KOPT-K1 (cell line): Measurements from ENCODE around the gene LSP1.

ENCODE experiments used
- H3K27ac ChIP-seq: fragments of 200-600 bp; sonication (generic); 2 replicates; pipeline ENCODE4 v1.5.1; 2016; ENCODE audit warnings: antibody characterized with exemption, mild to moderate bottlenecking, low read depth, low read length; ENCODE audit not compliant: poor library complexity, severe bottlenecking
- H3K36me3 ChIP-seq: fragments of 200-600 bp; sonication (generic); 2 replicates; pipeline ENCODE4 v1.5.1; 2017; ENCODE audit warnings: antibody characterized with exemption, mild to moderate bottlenecking, low read length, moderate library complexity; ENCODE audit not compliant: insufficient read depth
- H3K9me3 ChIP-seq: fragments of 200-600 bp; sonication (generic); 2 replicates; pipeline ENCODE4 v1.5.1; 2017; ENCODE audit warnings: antibody characterized with exemption, low read length, mild to moderate bottlenecking; ENCODE audit not compliant: insufficient read depth, poor library complexity, severe bottlenecking

The LSP1 gene

GRCh38 chr11:1847926-1848639 lies 4.8 kb upstream of the LSP1 start:
- Histone ChIP-seq H3K36me3 (no peaks in the 10 kb centered on the region), H3K27ac (no peak overlapping the region), H3K9me3 (no peaks in the 10 kb centered on the region)

GRCh38 chr11:1848640-1849430 lies 4.0 kb upstream of the LSP1 start:
- H3K27ac ChIP-seq, result no peak overlapping the region
- no peaks in the 10 kb centered on the region for H3K9me3 ChIP-seq
- H3K36me3 ChIP-seq, result no peaks in the 10 kb centered on the region

GRCh38 chr11:1851468-1852180 lies 1.3 kb upstream of the LSP1 start:
- H3K36me3 ChIP-seq, result no peaks in the 10 kb centered on the region
- H3K9me3 ChIP-seq, result no peaks in the 10 kb centered on the region
- H3K27ac ChIP-seq, result peak overlapping the region; percentile 81

- Histone ChIP-seq H3K27ac (peak overlapping the region; percentile 81), H3K9me3 (no peaks in the 10 kb centered on the region), H3K36me3 (no peaks in the 10 kb centered on the region)
Observed at GRCh38 chr11:1852271-1852876, 510 bp upstream of the LSP1 start.

- Histone ChIP-seq H3K36me3 (no peaks in the 10 kb centered on the region), H3K27ac (peak overlapping the region; percentile 81)
Observed at GRCh38 chr11:1853376-1854131, 670 bp downstream of the LSP1 start.

GRCh38 chr11:1854132-1854948 lies 1.5 kb downstream of the LSP1 start:
- H3K36me3 ChIP-seq, result no peaks in the 10 kb centered on the region
- no peaks in the 10 kb centered on the region for H3K9me3 ChIP-seq
- peak overlapping the region; percentile 81 for H3K27ac ChIP-seq

More at GRCh38 chr11:1853376-1854131, 670 bp downstream of the LSP1 start:
- no peaks in the 10 kb centered on the region for H3K9me3 ChIP-seq

GRCh38 chr11:1854949-1855885 lies 2.3 kb downstream of the LSP1 start:
- H3K9me3 ChIP-seq, result no peaks in the 10 kb centered on the region
- peak overlapping the region; percentile 81 for H3K27ac ChIP-seq
- H3K36me3 ChIP-seq, result no peaks in the 10 kb centered on the region

GRCh38 chr11:1855886-1856265 lies 3.0 kb downstream of the LSP1 start:
- no peaks in the 10 kb centered on the region for H3K9me3 ChIP-seq
- no peaks in the 10 kb centered on the region for H3K36me3 ChIP-seq
- H3K27ac ChIP-seq, result no peak overlapping the region

GRCh38 chr11:1856306-1857005 lies 3.6 kb downstream of the LSP1 start:
- Histone ChIP-seq H3K36me3 (no peaks in the 10 kb centered on the region), H3K27ac (no peak overlapping the region), H3K9me3 (no peaks in the 10 kb centered on the region)

GRCh38 chr11:1857064-1857463 lies 4.2 kb downstream of the LSP1 start:
- Histone ChIP-seq H3K36me3 (no peaks in the 10 kb centered on the region), H3K9me3 (no peaks in the 10 kb centered on the region), H3K27ac (no peak overlapping the region)

GRCh38 chr11:1858154-1858553 lies 5.3 kb downstream of the LSP1 start:
- Histone ChIP-seq H3K27ac (no peak overlapping the region), H3K36me3 (no peaks in the 10 kb centered on the region), H3K9me3 (no peaks in the 10 kb centered on the region)

GRCh38 chr11:1858576-1858975 lies 5.7 kb downstream of the LSP1 start:
- no peak overlapping the region for H3K27ac ChIP-seq
- H3K9me3 ChIP-seq, result no peaks in the 10 kb centered on the region
- no peaks in the 10 kb centered on the region for H3K36me3 ChIP-seq
